HCT116 (cell line): ENCODE measurements around the gene TMEM91.

Experiments used
- EZH2 ChIP-seq: fragments of 200-600 bp; sonication (generic); IDR thresholded peaks from 2 replicates; pipeline ENCODE4 v1.6.1; 2017; ENCODE audit warnings: antibody characterized with exemption, mixed run types
- EZH2phosphoT487 ChIP-seq: fragments of 200-600 bp; IDR thresholded peaks from 2 replicates; pipeline ENCODE4 v1.6.1; 2018; ENCODE audit warnings: antibody characterized with exemption, borderline replicate concordance
- POLR2A ChIP-seq: IDR thresholded peaks from 2 replicates; pipeline ENCODE4 v1.7.0; 2011; ENCODE audit warnings: borderline replicate concordance; ENCODE audit not compliant: insufficient read depth, insufficient read length; ENCODE audit errors: extremely low read depth
- POLR2AphosphoS5 ChIP-seq: IDR thresholded peaks from 2 replicates; pipeline ENCODE4 v1.6.1; 2011; ENCODE audit warnings: mild to moderate bottlenecking, low read depth, low read length, moderate library complexity
- RAD21 ChIP-seq: IDR thresholded peaks from 2 replicates; pipeline ENCODE4 v1.6.1; 2012; ENCODE audit warnings: low read depth, mild to moderate bottlenecking
- TCF7L2 ChIP-seq: IDR thresholded peaks from 2 replicates; pipeline ENCODE4 v1.7.0; 2011; ENCODE audit warnings: borderline replicate concordance, inconsistent platforms; ENCODE audit not compliant: insufficient read depth, insufficient read length; ENCODE audit errors: extremely low read depth
- YY1 ChIP-seq: IDR thresholded peaks from 2 replicates; pipeline ENCODE4 v1.6.1; 2011; ENCODE audit warnings: low read length, low read depth, moderate library complexity, mild to moderate bottlenecking; ENCODE audit not compliant: insufficient replicate concordance; ENCODE audit errors: extremely low read depth
- ZFX ChIP-seq: fragments of 450-650 bp; IDR thresholded peaks from 2 replicates; pipeline ENCODE4 v1.6.1; 2017
- ZNF274 ChIP-seq: fragments of 200-500 bp; sonication (Bioruptor generic); IDR thresholded peaks from 2 replicates; pipeline ENCODE4 v1.6.1; 2014; ENCODE audit warnings: mild to moderate bottlenecking, low read depth, low read length, inconsistent platforms
- TF ChIP-seq, protein P1 (sequence below), 3 experiments: fragments of 200-600 bp in 1 of 3; sonication (generic) in 1 of 3; IDR thresholded peaks in 2 of 3; conservative IDR thresholded peaks in 1 of 3; 2 replicates each; pipeline ENCODE4 v1.5.1; 2012 to 2017; ENCODE audit warnings: low read depth in 2 of 3, low read length in 2 of 3, antibody characterized with exemption in 1 of 3, borderline replicate concordance in 1 of 3, control low read depth in 1 of 3, mild to moderate bottlenecking in 1 of 3, mixed read lengths in 1 of 3, mixed run types in 1 of 3, moderate library complexity in 1 of 3; ENCODE audit not compliant: insufficient read depth in 1 of 3
- TF ChIP-seq, protein P2 (sequence below): IDR thresholded peaks from 2 replicates; pipeline ENCODE4 v1.6.1; 2012
- TF ChIP-seq, protein P3 (sequence below): IDR thresholded peaks from 2 replicates; pipeline ENCODE4 v1.6.1; 2012
- TF ChIP-seq, protein P4 (sequence below): IDR thresholded peaks from 2 replicates; pipeline ENCODE4 v1.6.1; 2012; ENCODE audit warnings: low read depth

DNA sequence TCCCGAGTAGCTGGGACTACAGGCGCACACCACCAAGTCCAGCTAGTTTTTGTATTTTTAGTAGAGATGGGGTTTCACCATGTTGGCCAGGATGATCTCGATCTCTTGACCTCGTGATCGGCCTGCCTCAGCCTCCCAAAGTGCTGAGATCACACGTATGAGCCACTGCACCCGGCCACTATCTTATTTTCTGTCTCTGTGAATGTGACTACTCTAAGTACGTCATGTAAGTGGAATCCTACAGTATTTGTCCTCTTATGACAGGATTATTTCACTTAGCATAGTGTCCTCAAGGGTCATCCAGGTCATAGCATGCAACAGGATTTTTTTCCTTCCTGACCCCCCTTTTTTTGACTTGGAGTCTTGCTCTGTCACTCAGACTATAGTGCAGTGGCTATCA is 4.8 kb upstream of the TMEM91 start:
- TF ChIP-seq, protein P1, sequence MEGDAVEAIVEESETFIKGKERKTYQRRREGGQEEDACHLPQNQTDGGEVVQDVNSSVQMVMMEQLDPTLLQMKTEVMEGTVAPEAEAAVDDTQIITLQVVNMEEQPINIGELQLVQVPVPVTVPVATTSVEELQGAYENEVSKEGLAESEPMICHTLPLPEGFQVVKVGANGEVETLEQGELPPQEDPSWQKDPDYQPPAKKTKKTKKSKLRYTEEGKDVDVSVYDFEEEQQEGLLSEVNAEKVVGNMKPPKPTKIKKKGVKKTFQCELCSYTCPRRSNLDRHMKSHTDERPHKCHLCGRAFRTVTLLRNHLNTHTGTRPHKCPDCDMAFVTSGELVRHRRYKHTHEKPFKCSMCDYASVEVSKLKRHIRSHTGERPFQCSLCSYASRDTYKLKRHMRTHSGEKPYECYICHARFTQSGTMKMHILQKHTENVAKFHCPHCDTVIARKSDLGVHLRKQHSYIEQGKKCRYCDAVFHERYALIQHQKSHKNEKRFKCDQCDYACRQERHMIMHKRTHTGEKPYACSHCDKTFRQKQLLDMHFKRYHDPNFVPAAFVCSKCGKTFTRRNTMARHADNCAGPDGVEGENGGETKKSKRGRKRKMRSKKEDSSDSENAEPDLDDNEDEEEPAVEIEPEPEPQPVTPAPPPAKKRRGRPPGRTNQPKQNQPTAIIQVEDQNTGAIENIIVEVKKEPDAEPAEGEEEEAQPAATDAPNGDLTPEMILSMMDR (IDR thresholded peaks at IDR 0.05 in 2 of 3, conservative IDR thresholded peaks at IDR 0.05 in 1 of 3; ENCODE audit: borderline replicate concordance in 1 of 3, insufficient read depth in 1 of 3, low read depth in 2 of 3, low read length in 2 of 3): no peak
- TF ChIP-seq TCF7L2 (no peak), EZH2 (no peak), POLR2AphosphoS5 (no peak), POLR2A (no peak), YY1 (no peak), RAD21 (no peak), ZNF274 (no peak), EZH2phosphoT487 (no peak), ZFX (no peak)
- TF ChIP-seq, protein P2, sequence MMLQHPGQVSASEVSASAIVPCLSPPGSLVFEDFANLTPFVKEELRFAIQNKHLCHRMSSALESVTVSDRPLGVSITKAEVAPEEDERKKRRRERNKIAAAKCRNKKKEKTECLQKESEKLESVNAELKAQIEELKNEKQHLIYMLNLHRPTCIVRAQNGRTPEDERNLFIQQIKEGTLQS: no peak
- TF ChIP-seq, protein P3, sequence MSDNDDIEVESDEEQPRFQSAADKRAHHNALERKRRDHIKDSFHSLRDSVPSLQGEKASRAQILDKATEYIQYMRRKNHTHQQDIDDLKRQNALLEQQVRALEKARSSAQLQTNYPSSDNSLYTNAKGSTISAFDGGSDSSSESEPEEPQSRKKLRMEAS: no peak
- TF ChIP-seq, protein P4, sequence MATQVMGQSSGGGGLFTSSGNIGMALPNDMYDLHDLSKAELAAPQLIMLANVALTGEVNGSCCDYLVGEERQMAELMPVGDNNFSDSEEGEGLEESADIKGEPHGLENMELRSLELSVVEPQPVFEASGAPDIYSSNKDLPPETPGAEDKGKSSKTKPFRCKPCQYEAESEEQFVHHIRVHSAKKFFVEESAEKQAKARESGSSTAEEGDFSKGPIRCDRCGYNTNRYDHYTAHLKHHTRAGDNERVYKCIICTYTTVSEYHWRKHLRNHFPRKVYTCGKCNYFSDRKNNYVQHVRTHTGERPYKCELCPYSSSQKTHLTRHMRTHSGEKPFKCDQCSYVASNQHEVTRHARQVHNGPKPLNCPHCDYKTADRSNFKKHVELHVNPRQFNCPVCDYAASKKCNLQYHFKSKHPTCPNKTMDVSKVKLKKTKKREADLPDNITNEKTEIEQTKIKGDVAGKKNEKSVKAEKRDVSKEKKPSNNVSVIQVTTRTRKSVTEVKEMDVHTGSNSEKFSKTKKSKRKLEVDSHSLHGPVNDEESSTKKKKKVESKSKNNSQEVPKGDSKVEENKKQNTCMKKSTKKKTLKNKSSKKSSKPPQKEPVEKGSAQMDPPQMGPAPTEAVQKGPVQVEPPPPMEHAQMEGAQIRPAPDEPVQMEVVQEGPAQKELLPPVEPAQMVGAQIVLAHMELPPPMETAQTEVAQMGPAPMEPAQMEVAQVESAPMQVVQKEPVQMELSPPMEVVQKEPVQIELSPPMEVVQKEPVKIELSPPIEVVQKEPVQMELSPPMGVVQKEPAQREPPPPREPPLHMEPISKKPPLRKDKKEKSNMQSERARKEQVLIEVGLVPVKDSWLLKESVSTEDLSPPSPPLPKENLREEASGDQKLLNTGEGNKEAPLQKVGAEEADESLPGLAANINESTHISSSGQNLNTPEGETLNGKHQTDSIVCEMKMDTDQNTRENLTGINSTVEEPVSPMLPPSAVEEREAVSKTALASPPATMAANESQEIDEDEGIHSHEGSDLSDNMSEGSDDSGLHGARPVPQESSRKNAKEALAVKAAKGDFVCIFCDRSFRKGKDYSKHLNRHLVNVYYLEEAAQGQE: no peak
